NCI-H446 (cell line): ENCODE measurements around the gene KCTD19.

ENCODE experiments used
- DNase-seq, 2 experiments: peaks; one replicate each; lab custom pipeline; 2025; lab: John Stamatoyannopoulos, UW

KCTD19 gene

GRCh38 chr16:67283039-67283825 is 43.3 kb downstream of the KCTD19 start:
- no peak for DNase-seq

- DNase-seq, result no peak
These were observed 44.1 kb downstream of the KCTD19 start for GRCh38 chr16:67282447-67282805.

GRCh38 chr16:67281536-67282446 is 44.8 kb downstream of the KCTD19 start:
- no peak for DNase-seq

- DNase-seq, result no peak
These were observed 46.2 kb downstream of the KCTD19 start for GRCh38 chr16:67280090-67281015.

GRCh38 chr16:67279296-67280089 is 47.0 kb downstream of the KCTD19 start, which contains the start of gene PLEKHG4:
PLEKHG4 (plus strand) TSS chr16:67279532; CDS start chr16:67280045, 513 bp downstream.
- DNase-seq, result peak; percentile 24 to 69

- DNase-seq, result peak in 1 of 2 experiments; percentile 69
These were observed 47.7 kb downstream of the KCTD19 start for GRCh38 chr16:67278773-67279295.

- peak in 1 of 2 experiments; percentile 41 for DNase-seq
These were observed 48.4 kb downstream of the KCTD19 start for GRCh38 chr16:67277999-67278772.

GRCh38 chr16:67277294-67277998 is 49.1 kb downstream of the KCTD19 start:
- peak in 1 of 2 experiments; percentile 64 for DNase-seq

- no peak for DNase-seq
These were observed 51.2 kb downstream of the KCTD19 start for GRCh38 chr16:67275321-67275720.

GRCh38 chr16:67271446-67271845 is 55.1 kb downstream of the KCTD19 start:
- DNase-seq, result no peak

GRCh38 chr16:67270931-67271338 is 55.6 kb downstream of the KCTD19 start:
- DNase-seq, result no peak

- no peak for DNase-seq
These were observed 56.8 kb downstream of the KCTD19 start for GRCh38 chr16:67269766-67270165.

GRCh38 chr16:67268136-67268579 is 58.4 kb downstream of the KCTD19 start:
- DNase-seq, result no peak

GRCh38 chr16:67265834-67266233 is 60.7 kb downstream of the KCTD19 start:
- no peak for DNase-seq

GRCh38 chr16:67264866-67265265 is 61.7 kb downstream of the KCTD19 start:
- no peak for DNase-seq

- no peak for DNase-seq
These were observed 62.3 kb downstream of the KCTD19 start for GRCh38 chr16:67264277-67264676.

GRCh38 chr16:67263201-67263600 is 63.3 kb downstream of the KCTD19 start:
- DNase-seq, result no peak

GRCh38 chr16:67260426-67261063 is 66.0 kb downstream of the KCTD19 start:
- peak in 1 of 2 experiments; percentile 22 for DNase-seq

GRCh38 chr16:67259705-67260104 is 66.8 kb downstream of the KCTD19 start:
- DNase-seq, result no peak
